GM21786 (cell line): ENCODE results near the gene DZIP1.

ENCODE experiments used
- ATAC-seq: cut with Tn5 transposase; IDR thresholded peaks from one replicate; pipeline ENCODE4 v1.9.1; 2021; ENCODE audit not compliant: unreplicated experiment

Gene DZIP1

DNA sequence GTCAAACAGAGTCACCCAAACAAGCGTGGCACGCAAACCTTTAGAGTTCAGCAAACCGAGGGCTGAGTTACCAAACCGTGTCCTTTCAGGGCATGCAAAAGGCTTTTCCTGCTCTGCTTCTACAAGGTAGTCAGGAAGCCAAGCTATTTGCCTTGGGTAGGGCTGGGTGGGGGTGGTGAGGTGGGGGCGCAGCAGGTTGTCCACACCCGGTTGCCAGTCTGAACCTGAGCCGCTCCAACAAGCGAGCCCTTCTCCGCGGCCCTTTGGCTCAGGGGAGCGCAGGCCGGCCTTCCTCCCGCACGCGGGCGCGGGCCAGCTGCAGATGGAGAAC is 92.3 kb downstream of the DZIP1 start:
- ATAC-seq = no peak

DNA sequence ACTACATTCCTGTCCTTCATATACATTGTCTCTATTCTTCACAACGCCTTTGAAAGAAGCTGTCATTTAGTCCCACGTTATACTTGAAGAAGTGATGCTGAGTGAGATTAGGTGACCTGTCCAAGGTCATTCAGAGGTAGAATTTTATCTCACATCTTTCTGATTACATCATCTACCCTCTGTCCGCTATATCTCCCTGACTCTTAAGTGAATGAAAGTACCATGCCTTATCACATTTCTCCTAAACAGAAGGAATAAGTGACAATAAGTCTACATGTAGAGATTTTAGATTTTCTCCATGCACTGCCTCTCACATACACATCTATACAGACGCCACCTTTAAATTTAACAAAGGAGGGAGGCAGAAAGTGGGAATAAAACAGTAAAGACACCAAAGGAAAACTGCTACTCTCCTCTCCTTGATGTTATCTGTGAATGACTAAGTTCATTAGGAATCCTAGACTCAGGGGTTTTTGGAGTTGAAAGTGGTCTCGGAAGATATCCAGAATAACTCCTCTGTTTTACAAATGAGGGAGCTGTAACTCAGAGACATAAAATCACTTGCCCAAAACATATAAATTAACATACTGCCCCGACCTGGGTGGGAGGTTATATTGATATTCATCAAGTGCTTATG is 96.9 kb downstream of the DZIP1 start:
- no peak for ATAC-seq

DNA sequence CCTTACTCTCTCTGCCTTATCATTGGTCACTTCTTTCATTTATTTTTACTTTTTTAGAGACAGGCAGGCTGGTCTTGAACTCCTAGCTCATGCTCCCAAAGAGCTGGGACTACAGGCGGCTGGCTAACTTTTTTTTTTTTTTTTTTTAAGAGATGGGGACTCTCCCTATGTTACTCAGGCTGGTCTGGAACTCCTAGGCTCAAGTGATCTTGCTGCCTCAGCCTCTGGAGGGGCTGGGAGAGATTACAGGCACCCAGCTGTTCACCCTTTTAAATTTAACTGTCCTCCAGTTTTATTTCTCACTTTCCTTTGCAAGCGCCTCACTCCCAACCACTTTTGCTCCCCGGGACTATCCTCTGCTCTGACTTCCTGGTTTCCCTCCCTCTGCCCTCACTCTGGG is 97.6 kb downstream of the DZIP1 start:
- ATAC-seq = no peak

DNA sequence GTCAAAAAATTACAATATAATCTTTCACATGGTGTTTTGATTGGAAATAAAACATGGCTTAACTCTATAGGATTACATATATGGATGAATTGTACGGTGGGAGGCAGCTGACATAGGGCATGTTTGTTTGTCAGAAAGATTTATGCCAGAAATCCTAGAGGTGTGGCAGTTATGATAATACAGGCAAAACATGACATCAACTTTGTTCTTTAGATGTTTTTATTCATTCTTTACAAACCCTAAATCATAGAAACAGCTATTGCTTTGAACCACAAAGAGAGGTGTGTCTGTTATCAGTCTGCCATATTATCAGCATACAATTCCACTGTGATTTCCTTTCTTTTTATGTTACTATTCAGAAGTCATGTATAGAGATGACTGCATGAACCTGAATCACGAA is 100.2 kb downstream of the DZIP1 start:
- no peak for ATAC-seq

DNA sequence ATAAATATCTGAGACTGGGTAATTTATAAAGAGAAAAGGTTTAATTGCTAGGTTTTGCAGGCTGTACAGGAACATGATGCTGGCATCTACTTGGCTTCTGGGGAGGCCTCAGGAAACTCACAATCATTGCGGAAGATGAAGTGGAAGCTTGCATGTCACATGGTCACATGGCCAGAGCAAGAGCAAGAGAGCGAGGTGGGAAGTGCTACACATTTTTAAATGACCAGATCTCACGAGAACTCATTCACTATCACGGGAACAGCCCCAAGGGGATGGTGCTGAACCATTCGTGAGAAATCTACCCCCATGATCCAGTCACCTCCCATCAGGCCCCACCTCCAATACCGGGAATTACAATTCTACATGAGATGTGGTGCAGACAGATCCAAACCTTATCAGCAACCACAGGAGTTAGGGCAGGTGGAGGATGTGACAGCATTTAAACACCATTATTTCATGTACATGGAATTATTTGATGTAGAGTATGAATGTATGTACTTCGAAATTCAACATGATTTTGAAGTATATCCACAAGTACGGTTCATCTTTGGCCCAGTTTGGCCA is 102.5 kb downstream of the DZIP1 start:
- ATAC-seq = no peak

DNA sequence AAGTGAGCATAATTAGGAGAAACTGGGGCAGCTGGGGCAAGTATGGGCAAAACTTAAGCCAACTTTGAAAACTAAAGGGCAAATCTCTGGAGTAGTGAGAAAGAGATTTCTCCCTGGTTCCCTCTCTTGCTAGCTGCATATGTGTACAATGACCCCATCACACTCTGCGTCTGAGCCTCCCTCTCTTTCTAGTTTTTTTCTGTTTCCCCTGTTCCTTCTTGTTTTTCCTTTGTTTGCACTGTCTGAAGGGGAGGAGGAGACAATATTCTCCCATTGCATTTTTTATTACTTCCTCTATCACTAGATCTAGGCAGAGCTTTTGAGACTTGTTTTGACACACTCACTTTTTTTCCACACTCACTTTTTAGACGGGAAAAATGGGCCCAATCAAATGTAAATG is 103.2 kb downstream of the DZIP1 start:
- ATAC-seq = no peak

DNA sequence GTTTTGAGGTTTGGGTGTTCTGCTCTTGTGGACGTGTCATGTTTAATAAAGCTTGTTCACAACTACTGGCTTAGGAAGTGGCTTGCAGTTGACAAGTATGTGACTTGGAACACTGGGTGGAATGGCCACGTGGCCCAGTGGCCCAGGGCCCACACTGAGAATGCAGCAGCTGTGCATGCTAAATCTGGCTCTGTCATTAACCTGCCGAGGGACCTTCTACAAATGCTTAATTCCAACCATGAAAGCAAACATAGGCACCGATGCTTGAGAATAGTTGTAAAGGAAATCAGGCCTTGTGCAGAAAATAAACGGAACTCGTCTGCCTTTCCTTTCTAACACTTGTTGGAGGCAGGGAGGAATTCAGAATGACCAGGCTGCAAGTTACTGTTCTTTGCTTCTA is 103.6 kb downstream of the DZIP1 start:
- no peak for ATAC-seq

DNA sequence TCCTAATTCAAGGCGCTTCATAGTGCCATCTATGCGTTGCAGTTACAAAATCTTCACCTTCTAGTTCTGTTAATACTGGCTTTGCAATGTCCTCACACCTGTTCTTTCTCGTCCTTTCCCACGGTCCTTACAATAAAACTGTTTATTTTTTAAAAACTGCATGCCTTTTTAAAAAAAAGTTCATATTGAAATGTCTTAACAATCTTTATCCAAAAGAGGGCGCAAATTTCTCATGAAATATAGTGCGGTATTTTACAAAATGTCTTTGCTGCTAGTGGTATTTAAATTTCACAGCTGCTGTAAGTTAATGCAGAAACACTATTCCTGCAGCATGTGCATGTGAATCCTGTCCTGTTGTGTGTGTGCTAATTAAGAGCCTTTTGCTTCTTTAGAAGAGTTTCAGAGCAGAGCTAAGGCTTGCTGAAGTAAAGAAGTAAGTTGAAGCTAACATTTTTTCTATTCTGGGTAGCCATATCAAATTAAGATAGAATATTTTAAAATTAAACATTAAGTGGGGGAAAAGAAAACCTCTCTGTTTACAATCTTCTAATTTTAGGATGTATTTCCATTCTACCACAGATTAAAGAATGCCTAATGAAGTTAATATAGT is 107.8 kb downstream of the DZIP1 start:
- no peak for ATAC-seq

DNA sequence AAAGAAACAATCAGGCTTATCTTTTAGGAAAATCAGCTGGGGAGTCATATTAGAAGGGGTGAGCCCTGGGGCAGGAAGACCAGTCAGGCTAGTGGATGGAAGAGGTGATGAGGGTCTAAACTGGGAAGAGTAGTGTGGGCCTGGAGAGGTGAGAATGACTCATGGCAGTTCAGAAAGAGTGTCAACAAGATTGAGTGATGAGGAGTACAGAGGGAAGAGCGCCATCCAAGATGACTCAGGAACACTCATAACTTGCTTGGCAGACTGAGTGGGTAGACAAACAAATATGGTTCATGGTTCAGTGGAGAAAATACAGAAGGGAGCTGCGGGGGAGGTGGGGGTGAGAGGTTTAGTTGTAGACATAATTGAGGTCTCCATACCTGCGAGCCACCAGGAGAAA is 109.3 kb downstream of the DZIP1 start:
- no peak for ATAC-seq

DNA sequence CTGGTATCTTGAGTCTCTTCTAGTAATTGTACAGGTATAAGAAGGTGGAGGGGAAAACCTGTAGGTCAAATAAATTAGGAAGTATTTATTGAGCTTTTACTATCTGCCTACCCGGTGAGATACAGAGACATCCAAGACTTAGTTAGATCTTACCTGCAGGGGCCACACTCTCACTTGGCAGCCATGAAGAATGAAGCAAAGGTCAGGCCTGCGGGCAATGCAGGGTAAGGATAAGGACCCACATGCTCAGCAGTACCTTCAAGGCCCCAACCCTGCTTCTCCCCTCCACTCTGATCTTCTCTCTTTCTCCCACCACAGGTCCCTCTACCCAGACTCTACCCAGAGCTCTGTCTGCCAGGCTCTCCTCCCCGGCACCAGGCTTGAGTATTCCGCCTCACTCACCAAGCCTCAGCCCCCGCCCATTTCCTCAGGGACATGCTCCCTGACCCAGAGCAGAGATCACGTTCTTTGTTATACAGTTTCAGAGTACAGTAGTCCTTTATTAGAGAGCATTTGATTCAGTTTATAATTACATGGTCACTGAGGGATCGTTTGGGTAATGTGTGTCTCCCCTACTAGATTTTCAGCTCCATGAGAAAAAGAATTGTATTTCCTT is 110.9 kb downstream of the DZIP1 start:
- ATAC-seq = no peak

DNA sequence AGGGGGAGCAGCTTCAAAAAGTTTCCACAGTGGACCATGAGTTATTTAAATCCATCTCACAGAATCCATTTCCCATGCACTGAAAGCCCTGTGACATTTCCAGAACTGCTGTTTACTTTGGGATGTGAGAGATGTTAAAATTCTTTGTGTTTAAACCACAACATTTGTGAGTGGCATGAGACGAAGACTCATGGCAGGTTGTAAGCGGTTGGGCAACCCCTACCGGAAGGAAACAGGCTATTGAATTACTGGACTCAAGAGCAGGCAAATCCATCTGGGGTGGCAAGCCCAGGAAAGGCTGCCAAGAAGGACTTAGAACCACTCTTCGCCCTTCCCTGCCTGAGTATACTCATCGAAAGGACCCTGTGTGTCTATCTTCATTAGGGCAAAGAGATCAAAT is 114.3 kb downstream of the DZIP1 start:
- ATAC-seq = no peak
